NT2/D1 (cell line): Measurements from ENCODE around the gene AGBL1.
A peak's percentile ranks its signal among the peaks of the same experiment; 100 is the strongest.

Experiments used
- DNase-seq: peaks from one replicate; pipeline ENCODE4 v3.0.0-alpha.2; 2011; ENCODE audit warnings: low read depth, low spot score
- H3K27me3 ChIP-seq: 2 replicates; pipeline ENCODE4 v1.6.0; 2011; ENCODE audit warnings: mild to moderate bottlenecking; ENCODE audit not compliant: insufficient read length, insufficient read depth
- H3K36me3 ChIP-seq: 2 replicates; pipeline ENCODE4 v1.6.1; 2011; ENCODE audit warnings: mild to moderate bottlenecking, low read length, mixed read lengths; ENCODE audit not compliant: insufficient read depth, insufficient read length
- H3K4me1 ChIP-seq: 2 replicates; pipeline ENCODE4 v1.5.1; 2011; ENCODE audit not compliant: insufficient read depth, insufficient read length
- H3K4me3 ChIP-seq: 2 replicates; pipeline ENCODE4 v1.5.1; 2011; ENCODE audit warnings: low read depth; ENCODE audit not compliant: insufficient read length
- H3K9ac ChIP-seq: 2 replicates; pipeline ENCODE4 v1.6.0; 2011; ENCODE audit warnings: low read depth; ENCODE audit not compliant: insufficient read length
- H3K9me3 ChIP-seq: 2 replicates; pipeline ENCODE4 v1.5.1; 2011; ENCODE audit warnings: mild to moderate bottlenecking, low read length; ENCODE audit not compliant: insufficient read depth
- SUZ12 ChIP-seq: IDR thresholded peaks from 2 replicates; pipeline ENCODE4 v1.6.1; 2011; ENCODE audit not compliant: insufficient read length, insufficient read depth; ENCODE audit errors: extremely low read depth
- YY1 ChIP-seq: IDR thresholded peaks from 2 replicates; pipeline ENCODE4 v1.6.1; 2011; ENCODE audit not compliant: insufficient read length, insufficient read depth
- ZNF274 ChIP-seq: IDR thresholded peaks from 2 replicates; pipeline ENCODE4 v1.6.1; 2011; ENCODE audit warnings: mild to moderate bottlenecking, low read depth, low read length

Gene AGBL1

DNA sequence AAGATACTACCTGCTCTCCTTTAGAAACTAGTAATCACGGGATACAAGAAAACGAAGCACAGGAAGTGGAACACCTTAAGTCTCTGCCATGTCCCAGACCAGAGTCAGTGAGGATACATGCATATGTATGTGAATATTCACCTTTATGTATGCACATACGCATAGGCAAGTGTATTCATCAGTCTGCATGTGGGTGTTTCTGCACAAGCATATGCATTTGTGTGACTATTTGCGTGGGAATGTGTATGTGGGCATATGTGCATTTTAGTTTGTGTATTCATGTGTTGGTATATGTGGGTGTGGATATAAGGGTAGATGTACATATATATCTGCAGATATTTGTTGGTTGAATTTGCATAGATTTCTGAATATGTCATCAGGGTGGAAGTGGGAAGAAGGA, 889.7 kb downstream of the AGBL1 start:
- no peaks in the 10 kb centered on the region for H3K27me3 ChIP-seq
- no peaks in the 10 kb centered on the region for H3K9me3 ChIP-seq
- H3K36me3 ChIP-seq, result no peaks in the 10 kb centered on the region
- no peaks in the 10 kb centered on the region for H3K4me1 ChIP-seq
- no peak overlapping the region for H3K4me3 ChIP-seq
- no peak for DNase-seq
- no peak overlapping the region for H3K9ac ChIP-seq
- TF ChIP-seq YY1, result no peak
- no peak for TF ChIP-seq SUZ12
- no peak for TF ChIP-seq ZNF274

GRCh38 chr15:86973284-86973844, 893.7 kb downstream of the AGBL1 start:
- no peak overlapping the region for H3K9ac ChIP-seq
- no peaks in the 10 kb centered on the region for H3K27me3 ChIP-seq
- no peak overlapping the region for H3K4me3 ChIP-seq
- no peaks in the 10 kb centered on the region for H3K4me1 ChIP-seq
- H3K9me3 ChIP-seq, result no peaks in the 10 kb centered on the region
- TF ChIP-seq SUZ12 (no peak), ZNF274 (no peak), YY1 (no peak)
- DNase-seq, result no peak
- no peaks in the 10 kb centered on the region for H3K36me3 ChIP-seq

- Histone ChIP-seq H3K27me3 (no peaks in the 10 kb centered on the region), H3K36me3 (no peaks in the 10 kb centered on the region), H3K9me3 (peaks cover 13% of the 10 kb centered on the region), H3K4me1 (no peaks in the 10 kb centered on the region), H3K9ac (no peak overlapping the region), H3K4me3 (no peak overlapping the region)
- TF ChIP-seq SUZ12 (no peak), ZNF274 (no peak), YY1 (no peak)
- peak; percentile 59 for DNase-seq
These were observed 908.4 kb downstream of the AGBL1 start for GRCh38 chr15:86988033-86988432.

GRCh38 chr15:87021751-87022150, 942.1 kb downstream of the AGBL1 start:
- H3K4me1 ChIP-seq, result no peaks in the 10 kb centered on the region
- DNase-seq, result no peak
- H3K9me3 ChIP-seq, result no peaks in the 10 kb centered on the region; the same call in 1 of the 2 replicates
- no peaks in the 10 kb centered on the region for H3K36me3 ChIP-seq
- H3K4me3 ChIP-seq, result no peak overlapping the region
- TF ChIP-seq YY1, result no peak
- TF ChIP-seq SUZ12, result no peak
- H3K27me3 ChIP-seq, result no peaks in the 10 kb centered on the region
- H3K9ac ChIP-seq, result no peak overlapping the region

DNA sequence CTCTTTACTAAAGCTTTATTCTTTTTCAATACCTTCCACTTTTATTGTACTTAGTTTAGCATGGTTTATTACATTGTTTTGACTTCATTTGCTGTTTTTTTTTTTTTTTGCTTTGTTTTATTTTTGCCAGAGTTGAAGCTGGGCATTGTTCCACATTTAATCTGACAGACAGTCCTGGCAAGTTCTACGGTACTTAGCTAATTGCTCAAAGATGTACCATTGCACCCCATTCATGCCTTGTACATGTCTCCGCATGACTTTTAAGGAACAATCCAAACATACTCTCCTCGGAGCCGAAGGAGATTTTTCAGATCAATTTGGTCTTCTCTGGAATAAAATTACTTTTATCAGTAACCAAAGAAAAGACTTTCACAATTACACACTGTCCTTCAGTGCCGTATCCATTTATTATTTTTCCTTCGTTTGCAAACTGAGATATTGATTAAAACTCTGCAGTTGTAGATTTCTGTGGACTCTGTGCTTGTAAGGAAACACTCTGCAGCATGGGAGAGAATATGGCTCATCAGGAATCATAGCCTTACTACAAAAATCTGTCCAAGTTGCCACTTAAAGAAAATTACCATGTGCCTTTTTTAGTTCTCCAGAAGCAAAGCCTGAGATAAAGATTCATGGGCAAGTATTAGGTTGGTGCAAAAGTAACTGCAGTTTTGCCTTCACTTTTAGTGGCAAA, 952.0 kb downstream of the AGBL1 start:
- H3K9ac ChIP-seq, result no peak overlapping the region
- DNase-seq, result no peak
- no peak overlapping the region for H3K4me3 ChIP-seq
- TF ChIP-seq SUZ12 (no peak), ZNF274 (no peak), YY1 (no peak)
- no peaks in the 10 kb centered on the region; the same call in 1 of the 2 replicates for H3K9me3 ChIP-seq
- no peaks in the 10 kb centered on the region for H3K4me1 ChIP-seq
- no peaks in the 10 kb centered on the region for H3K36me3 ChIP-seq
- H3K27me3 ChIP-seq, result no peaks in the 10 kb centered on the region

DNA sequence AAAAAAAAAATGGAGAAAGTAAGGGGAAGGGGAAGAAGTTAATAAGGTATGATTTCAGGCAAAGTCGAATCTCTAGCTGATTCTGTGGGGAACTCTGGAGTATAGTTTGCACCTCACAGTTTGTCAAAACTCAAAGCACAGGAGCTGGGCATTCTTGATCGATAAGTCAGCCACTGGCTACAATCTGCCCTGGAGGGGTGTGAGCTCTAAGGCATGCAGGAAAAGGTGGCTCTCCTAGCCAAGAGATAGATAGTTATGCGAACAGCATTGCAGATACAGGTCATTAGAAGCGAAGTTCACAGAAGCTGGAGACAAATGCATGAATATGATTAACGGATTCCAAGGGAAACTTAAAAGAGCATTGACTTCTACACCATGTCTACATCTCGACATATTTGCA, 952.6 kb downstream of the AGBL1 start:
- H3K9ac ChIP-seq, result no peak overlapping the region
- no peaks in the 10 kb centered on the region for H3K27me3 ChIP-seq
- H3K4me1 ChIP-seq, result no peaks in the 10 kb centered on the region
- H3K4me3 ChIP-seq, result no peak overlapping the region
- no peak for TF ChIP-seq YY1
- TF ChIP-seq SUZ12, result no peak
- TF ChIP-seq ZNF274, result no peak
- H3K36me3 ChIP-seq, result no peaks in the 10 kb centered on the region
- H3K9me3 ChIP-seq, result no peaks in the 10 kb centered on the region; the same call in 1 of the 2 replicates
- peak; percentile 36 for DNase-seq

DNA sequence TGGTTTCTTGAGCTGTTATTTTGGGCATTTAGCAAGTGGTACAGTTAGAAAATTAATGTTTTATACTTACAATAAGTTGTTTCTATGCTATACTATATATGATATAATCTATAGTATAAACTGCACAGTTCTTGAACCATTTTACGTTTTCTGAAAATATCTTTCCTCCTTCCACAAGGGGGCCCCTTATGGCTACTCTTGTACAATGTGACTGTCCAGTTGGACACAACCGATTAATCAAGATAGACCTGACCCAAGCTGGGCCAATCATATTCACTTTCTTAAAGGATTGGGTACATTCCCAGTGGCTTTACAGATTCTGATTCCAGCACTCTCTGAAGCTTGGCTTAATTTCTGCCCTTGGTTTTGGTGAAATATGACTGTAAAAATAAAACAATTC, 953.4 kb downstream of the AGBL1 start:
- H3K27me3 ChIP-seq, result no peaks in the 10 kb centered on the region
- no peak overlapping the region for H3K4me3 ChIP-seq
- no peaks in the 10 kb centered on the region for H3K4me1 ChIP-seq
- H3K9ac ChIP-seq, result no peak overlapping the region
- no peaks in the 10 kb centered on the region; the same call in 1 of the 2 replicates for H3K9me3 ChIP-seq
- no peak for DNase-seq
- no peaks in the 10 kb centered on the region for H3K36me3 ChIP-seq
- TF ChIP-seq YY1, result no peak
- no peak for TF ChIP-seq ZNF274
- no peak for TF ChIP-seq SUZ12

GRCh38 chr15:87034886-87035285, 955.2 kb downstream of the AGBL1 start:
- Histone ChIP-seq H3K9ac (no peak overlapping the region), H3K4me3 (no peak overlapping the region), H3K27me3 (no peaks in the 10 kb centered on the region), H3K9me3 (no peaks in the 10 kb centered on the region; the same call in 1 of the 2 replicates), H3K4me1 (no peaks in the 10 kb centered on the region), H3K36me3 (no peaks in the 10 kb centered on the region)
- TF ChIP-seq SUZ12 (no peak), ZNF274 (no peak), YY1 (no peak)
- no peak for DNase-seq
